Muscle layer of colon (tissue), 2 donors: ENCODE results near the gene CCNO.
A peak's percentile ranks its signal among the peaks of the same experiment; 100 is the strongest.

ENCODE experiments used
- H3K27ac ChIP-seq: one replicate; pipeline ENCODE4 v1.7.0; 2013; ENCODE audit warnings: low read depth, mild to moderate bottlenecking, low read length, moderate library complexity
- H3K27me3 ChIP-seq, 2 donors: one replicate each; pipeline ENCODE4 v1.7.0; 2013; ENCODE audit warnings: low read length in 2 of 2, mild to moderate bottlenecking in 2 of 2; ENCODE audit not compliant: insufficient read depth in 2 of 2, control insufficient read depth in 1 of 2
- H3K36me3 ChIP-seq: one replicate; pipeline ENCODE4 v1.7.0; 2013; ENCODE audit warnings: mild to moderate bottlenecking, low read length; ENCODE audit not compliant: insufficient read depth
- H3K4me1 ChIP-seq: one replicate; pipeline ENCODE4 v1.7.0; 2013; ENCODE audit warnings: mild to moderate bottlenecking, low read length; ENCODE audit not compliant: insufficient read depth
- H3K4me3 ChIP-seq, 2 donors: one replicate each; pipeline ENCODE4 v1.7.0; 2013; ENCODE audit warnings: low read length in 2 of 2, low read depth in 1 of 2, mild to moderate bottlenecking in 1 of 2, moderate library complexity in 1 of 2
- H3K9ac ChIP-seq: one replicate; pipeline ENCODE4 v1.7.0; 2013; ENCODE audit warnings: low read length
- H3K9me3 ChIP-seq: one replicate; pipeline ENCODE4 v1.7.0; 2013; ENCODE audit warnings: mild to moderate bottlenecking, low read length
- donor health status: abdominal sarcoma.
- donor health status: Adenocarcinoma of cecum.

Gene CCNO

DNA sequence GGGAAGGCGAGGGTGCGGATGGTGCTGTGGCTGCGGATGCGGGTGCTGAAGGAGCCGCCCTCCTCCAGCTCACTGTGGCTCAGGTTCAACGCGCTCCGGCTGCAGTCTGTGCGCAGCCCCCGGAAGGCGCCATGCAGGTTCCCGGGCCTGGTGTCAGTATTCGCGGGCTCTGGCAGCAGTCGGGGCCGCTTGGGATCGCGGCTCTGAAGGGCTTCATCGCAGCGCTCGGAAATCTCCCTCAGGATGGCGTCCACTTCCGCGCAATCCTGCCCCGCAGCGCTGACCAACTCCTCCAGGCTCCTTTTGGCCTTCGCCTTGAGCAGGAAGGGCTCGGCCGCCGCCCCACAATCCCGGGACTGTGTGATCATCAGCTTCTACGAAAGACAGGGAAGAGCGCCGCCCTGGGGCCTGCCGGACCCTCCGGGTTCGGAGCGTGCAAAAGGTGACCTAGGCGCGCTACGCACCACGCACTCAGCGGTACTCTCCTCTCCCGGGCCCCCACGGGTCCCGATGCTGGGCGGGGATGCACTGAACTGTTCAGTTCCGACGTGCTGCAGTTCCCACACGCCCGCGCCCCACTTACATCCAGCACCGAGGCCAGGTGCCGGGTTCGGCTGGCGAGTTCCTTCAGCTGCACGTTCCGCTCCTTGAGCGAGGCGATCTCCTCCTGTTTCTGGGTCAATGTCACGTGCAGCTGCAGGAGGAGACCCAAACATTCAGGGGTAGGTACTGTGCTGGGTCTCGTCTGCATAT is 12.8 kb downstream of the CCNO start:
- no peak overlapping the region for H3K27ac ChIP-seq
- peak overlapping the region; percentile 26 to 27 for H3K4me3 ChIP-seq
- no peaks in the 10 kb centered on the region for H3K36me3 ChIP-seq
- H3K9ac ChIP-seq = no peak overlapping the region
- H3K4me1 ChIP-seq = peaks cover 10% of the 10 kb centered on the region
- peaks cover 6% of the 10 kb centered on the region for H3K9me3 ChIP-seq
- H3K27me3 ChIP-seq = peaks cover 55 to 62% of the 10 kb centered on the region in 2 donors

- Histone ChIP-seq H3K4me1 (peaks cover 10% of the 10 kb centered on the region), H3K27ac (no peak overlapping the region), H3K9me3 (peaks cover 3% of the 10 kb centered on the region), H3K36me3 (no peaks in the 10 kb centered on the region), H3K4me3 (no peak overlapping the region), H3K27me3 (peaks cover 46 to 54% of the 10 kb centered on the region in 2 donors), H3K9ac (no peak overlapping the region)
Measured at GRCh38 chr5:55219770-55220169, 13.6 kb downstream of the CCNO start.

DNA sequence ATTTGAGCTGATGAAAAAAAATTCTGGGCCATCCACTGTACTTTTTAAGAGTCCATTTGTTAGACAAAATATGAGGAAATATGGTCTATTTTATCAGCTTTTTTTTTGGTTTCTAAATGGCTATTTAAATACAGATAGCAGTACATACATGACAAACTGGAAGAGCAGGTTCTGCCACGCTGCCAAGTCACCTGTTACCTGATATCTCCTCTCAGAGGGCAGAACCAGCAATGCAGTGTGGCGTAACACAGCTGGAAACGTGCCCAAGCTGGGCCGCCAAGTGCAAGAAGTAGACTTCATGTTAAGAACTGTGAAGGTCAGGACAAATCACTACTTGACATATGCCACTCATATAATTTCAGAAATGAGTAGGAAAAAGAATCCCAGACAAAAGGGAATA is 14.4 kb downstream of the CCNO start:
- no peaks in the 10 kb centered on the region for H3K9me3 ChIP-seq
- no peak overlapping the region for H3K4me3 ChIP-seq
- no peaks in the 10 kb centered on the region for H3K36me3 ChIP-seq
- H3K27me3 ChIP-seq = peaks cover 38 to 46% of the 10 kb centered on the region in 2 donors
- no peak overlapping the region for H3K9ac ChIP-seq
- H3K4me1 ChIP-seq = peaks cover 10% of the 10 kb centered on the region
- H3K27ac ChIP-seq = no peak overlapping the region

DNA sequence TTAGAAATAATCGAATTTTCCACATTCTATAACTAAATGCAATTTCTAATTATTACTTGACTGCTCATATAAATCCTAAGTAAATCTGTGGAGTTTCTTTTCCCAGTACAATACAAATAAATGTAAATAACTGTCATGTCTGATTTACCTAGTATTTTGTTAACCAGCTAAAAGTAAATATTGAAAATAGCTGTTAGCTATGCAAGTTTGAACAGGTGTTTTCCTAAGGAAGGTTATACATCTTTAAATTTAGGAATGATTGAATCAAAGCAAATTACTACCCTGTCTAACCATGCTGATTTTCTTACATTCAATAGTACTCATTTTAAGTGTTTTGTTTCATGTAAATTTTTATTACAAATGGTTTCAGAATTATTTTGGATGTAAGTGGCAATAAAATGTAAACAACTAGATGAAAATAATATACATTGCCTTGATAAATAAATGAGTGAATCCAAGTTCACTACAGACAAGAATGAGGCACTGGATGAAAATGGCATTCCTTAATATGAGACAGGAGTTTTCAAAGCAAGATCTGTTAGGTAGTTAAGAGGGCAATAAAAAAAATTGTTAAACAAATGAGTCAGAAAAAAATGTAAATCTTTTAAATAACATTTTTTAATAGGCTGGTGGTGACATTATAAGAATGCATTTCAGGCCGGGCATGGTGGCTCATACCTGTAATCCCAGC is 22.1 kb downstream of the CCNO start:
- H3K9me3 ChIP-seq = no peaks in the 10 kb centered on the region
- H3K4me1 ChIP-seq = no peaks in the 10 kb centered on the region
- H3K4me3 ChIP-seq = no peak overlapping the region
- no peak overlapping the region for H3K9ac ChIP-seq
- H3K27me3 ChIP-seq = no peaks in the 10 kb centered on the region
- no peaks in the 10 kb centered on the region for H3K36me3 ChIP-seq
- H3K27ac ChIP-seq = no peak overlapping the region

- Histone ChIP-seq H3K9me3 (no peaks in the 10 kb centered on the region), H3K4me3 (no peak overlapping the region), H3K4me1 (no peaks in the 10 kb centered on the region), H3K36me3 (no peaks in the 10 kb centered on the region), H3K27ac (no peak overlapping the region), H3K9ac (no peak overlapping the region), H3K27me3 (no peaks in the 10 kb centered on the region)
Measured at GRCh38 chr5:55205001-55205400, 28.4 kb downstream of the CCNO start.

- Histone ChIP-seq H3K27ac (no peak overlapping the region), H3K9me3 (no peaks in the 10 kb centered on the region), H3K36me3 (no peaks in the 10 kb centered on the region), H3K27me3 (peaks cover 0 to 6% of the 10 kb centered on the region in 2 donors), H3K9ac (no peak overlapping the region), H3K4me3 (no peak overlapping the region), H3K4me1 (no peaks in the 10 kb centered on the region)
Measured at GRCh38 chr5:55191165-55191564, 42.2 kb downstream of the CCNO start.

GRCh38 chr5:55188656-55189540 is 44.5 kb downstream of the CCNO start:
- H3K36me3 ChIP-seq = no peaks in the 10 kb centered on the region
- H3K4me3 ChIP-seq = no peak overlapping the region
- peaks cover 0 to 6% of the 10 kb centered on the region in 2 donors for H3K27me3 ChIP-seq
- H3K9ac ChIP-seq = no peak overlapping the region
- no peaks in the 10 kb centered on the region for H3K9me3 ChIP-seq
- no peaks in the 10 kb centered on the region for H3K4me1 ChIP-seq
- H3K27ac ChIP-seq = no peak overlapping the region

GRCh38 chr5:55187370-55187769 is 46.0 kb downstream of the CCNO start:
- H3K27me3 ChIP-seq = peaks cover 0 to 6% of the 10 kb centered on the region in 2 donors
- H3K36me3 ChIP-seq = no peaks in the 10 kb centered on the region

More at GRCh38 chr5:55187370-55187769, 46.0 kb downstream of the CCNO start:
- Histone ChIP-seq H3K4me1 (no peaks in the 10 kb centered on the region), H3K9ac (no peak overlapping the region), H3K9me3 (peaks cover 4% of the 10 kb centered on the region), H3K4me3 (no peak overlapping the region), H3K27ac (no peak overlapping the region)
